Stimulated activated CD8-positive, alpha-beta memory T cell treated with anti-CD3 and anti-CD28 coated beads, Interleukin-12 subunit alpha, Interleukin-12 subunit beta, amount 100 ng/mL, for 4 hours (primary cell): ENCODE measurements around the gene TC2N.
"Not testable (repeated sequence)": the region's sequence is repeated elsewhere in the genome, so short reads cannot be mapped to it uniquely, and the experiment has no call there.

Source experiments
- DNase-seq: peaks from one replicate; pipeline ENCODE4 v3.0.0-alpha.2; 2020; ENCODE audit warnings: low read depth

Gene TC2N

GRCh38 chr14:91869556-91869955 is 2.2 kb upstream of the TC2N start:
- DNase-seq = no peak

GRCh38 chr14:91866511-91867295 is 633 bp downstream of the TC2N start:
- DNase-seq = no peak

GRCh38 chr14:91866061-91866460 is 1.3 kb downstream of the TC2N start:
- no peak for DNase-seq

GRCh38 chr14:91862417-91862816 is 4.9 kb downstream of the TC2N start:
- DNase-seq = no peak

GRCh38 chr14:91861091-91861490 is 6.2 kb downstream of the TC2N start:
- DNase-seq = no peak

GRCh38 chr14:91860238-91860637 is 7.1 kb downstream of the TC2N start:
- no peak for DNase-seq

GRCh38 chr14:91858536-91859275 is 8.6 kb downstream of the TC2N start:
- no peak for DNase-seq

GRCh38 chr14:91857614-91858013 is 9.7 kb downstream of the TC2N start:
- DNase-seq = no peak

GRCh38 chr14:91854327-91854934 is 12.9 kb downstream of the TC2N start:
- no peak for DNase-seq

GRCh38 chr14:91851563-91851962 is 15.8 kb downstream of the TC2N start:
- no peak for DNase-seq

- no peak for DNase-seq
These were observed 18.8 kb downstream of the TC2N start for GRCh38 chr14:91848504-91849001.

GRCh38 chr14:91847693-91848092 is 19.6 kb downstream of the TC2N start:
- no peak for DNase-seq

- no peak for DNase-seq
These were observed 21.7 kb downstream of the TC2N start for GRCh38 chr14:91845652-91846051.

- not testable (repeated sequence) for DNase-seq
These were observed 22.3 kb downstream of the TC2N start for GRCh38 chr14:91845056-91845455.

GRCh38 chr14:91844029-91844428 is 23.3 kb downstream of the TC2N start:
- DNase-seq = no peak

- no peak for DNase-seq
These were observed 23.9 kb downstream of the TC2N start for GRCh38 chr14:91843437-91843836.

GRCh38 chr14:91841065-91841464 is 26.3 kb downstream of the TC2N start:
- DNase-seq = no peak

GRCh38 chr14:91839749-91840148 is 27.6 kb downstream of the TC2N start:
- DNase-seq = no peak

- DNase-seq = no peak
These were observed 30.3 kb downstream of the TC2N start for GRCh38 chr14:91837076-91837475.

- DNase-seq = peak; percentile 66
These were observed 31.2 kb downstream of the TC2N start for GRCh38 chr14:91835920-91836843.

- DNase-seq = no peak
These were observed 32.0 kb downstream of the TC2N start for GRCh38 chr14:91835197-91835919.
